Measurements from ENCODE around the gene CACNB4.

GRCh38 chr2:151978709-151979108, 120.1 kb downstream of the CACNB4 start:
- TF ChIP-seq CTCF (IDR thresholded peaks at IDR 0.05) (no peak), POLR2A (IDR thresholded peaks at IDR 0.05) (no peak)

Data from tibial nerve (tissue), 3 donors.